Testis (tissue), 3 donors: Measurements from ENCODE around the gene ANKRD62. TPM values are rescaled to one million over a fixed set of nuclear protein-coding genes. Genes with fewer than 3 reads are reported as not detected.

Source experiments
- DNase-seq: peaks from one replicate; pipeline ENCODE4 v3.0.0-alpha.2; 2019
- H3K27ac ChIP-seq, 2 donors: fragments of 200-600 bp; sonication (generic); one replicate each; pipeline ENCODE4 v1.5.1; 2019
- H3K27me3 ChIP-seq: fragments of 200-600 bp; sonication (generic); one replicate; pipeline ENCODE4 v1.5.1; 2019
- H3K36me3 ChIP-seq: fragments of 200-600 bp; sonication (generic); one replicate; pipeline ENCODE4 v1.5.1; 2017; ENCODE audit warnings: low read depth; ENCODE audit errors: missing control alignments
- H3K4me1 ChIP-seq: fragments of 200-600 bp; sonication (generic); one replicate; pipeline ENCODE4 v1.5.1; 2019
- H3K4me3 ChIP-seq, 2 donors: fragments of 200-600 bp; sonication (generic); one replicate each; pipeline ENCODE4 v1.5.1; 2017 to 2019
- H3K9me3 ChIP-seq: fragments of 200-600 bp; sonication (generic); one replicate; pipeline ENCODE4 v1.5.1; 2017
- CTCF ChIP-seq, 3 experiments: fragments of 450-650 bp in 2 of 3; fragments of 200-600 bp in 1 of 3; sonication (generic) in 1 of 3; IDR thresholded peaks; one replicate each; pipeline ENCODE4 v1.5.1; 2016 to 2019; ENCODE audit warnings: antibody characterized with exemption in 3 of 3, mild to moderate bottlenecking in 2 of 3, moderate library complexity in 1 of 3
- POLR2A ChIP-seq: fragments of 450-650 bp; IDR thresholded peaks from one replicate; pipeline ENCODE4 v1.6.1; 2017; ENCODE audit warnings: antibody characterized with exemption, mild to moderate bottlenecking, moderate library complexity
- WGBS, 2 donors: methylation state at CpG; one replicate each; pipeline ENCODE4 v1.1.5; 2018; 5-methylcytosine and 5-hydroxymethylcytosine counted together
- intact Hi-C: fragments of 100-400 bp; cut with DNase I; formaldehyde crosslinking; loops from one replicate; pipeline ENCODE4 v1.15.1; 2023; ENCODE audit warnings: low total_unique reads
- polyA plus RNA-seq: library from polyadenylated mRNA; stranded (reverse); fragments of 350-450 nt; fragmentation: Illumina TruSeq; extraction: RNeasy Lipid Tissue Mini Kit (QIAGEN cat#74804); gene quantifications from one replicate; pipeline ENCODE4 v1.2.3, GENCODE V29; 2014; ENCODE audit warnings: low read depth, low replicate concordance; ENCODE audit not compliant: insufficient read depth
- total RNA-seq, 2 donors: library from RNA; depleted of rRNA; stranded (reverse); fragments of >200 nt; gene quantifications; one replicate each; pipeline ENCODE4 v1.2.3, GENCODE V29; 2016

ANKRD62 gene
- total and polyA plus RNA-seq, 3 donors from 2014 or later: 2.8 to 56.8 (median 25.5) TPM

- Histone ChIP-seq H3K4me3 (no peak overlapping the region), H3K27me3 (no peaks in the 10 kb centered on the region), H3K9me3 (no peaks in the 10 kb centered on the region), H3K27ac (no peak overlapping the region), H3K36me3 (no peaks in the 10 kb centered on the region), H3K4me1 (no peaks in the 10 kb centered on the region)
- intact Hi-C loops: no loop called here
- WGBS, 2 donors: 88 to 100% methylated on average over 1 to 9 of the region's 9 CpGs
- TF ChIP-seq CTCF (IDR thresholded peaks at IDR 0.05) (no peak), POLR2A (no peak)
- DNase-seq: no peak
These were observed 2.0 kb upstream of the ANKRD62 start for GRCh38 chr18:12091538-12092141.

- no peaks in the 10 kb centered on the region for H3K27me3 ChIP-seq
- no peak overlapping the region for H3K27ac ChIP-seq
- no peaks in the 10 kb centered on the region for H3K4me1 ChIP-seq
- H3K9me3 ChIP-seq: no peaks in the 10 kb centered on the region
- intact Hi-C loops: no loop called here
- H3K4me3 ChIP-seq: no peak overlapping the region
- TF ChIP-seq CTCF (IDR thresholded peaks at IDR 0.05) (no peak), POLR2A (no peak)
- H3K36me3 ChIP-seq: no peaks in the 10 kb centered on the region
- WGBS, 2 donors: 79 to 94% methylated on average over 6 to 17 of the region's 17 CpGs
- DNase-seq: no peak
These were observed 1.0 kb upstream of the ANKRD62 start for GRCh38 chr18:12092398-12093229.

- WGBS, 2 donors: 90% methylated on average over 5 of the region's 5 CpGs
- Histone ChIP-seq H3K9me3 (no peaks in the 10 kb centered on the region), H3K27ac (no peak overlapping the region), H3K4me3 (no peak overlapping the region), H3K36me3 (no peaks in the 10 kb centered on the region), H3K4me1 (no peaks in the 10 kb centered on the region), H3K27me3 (no peaks in the 10 kb centered on the region)
- intact Hi-C loops: no loop called here
- TF ChIP-seq POLR2A (no peak), CTCF (IDR thresholded peaks at IDR 0.05) (no peak)
- no peak for DNase-seq
These were observed 4.7 kb downstream of the ANKRD62 start for GRCh38 chr18:12098374-12098773.

- DNase-seq: no peak
- H3K4me3 ChIP-seq: no peak overlapping the region
- no peaks in the 10 kb centered on the region for H3K4me1 ChIP-seq
- TF ChIP-seq POLR2A (no peak), CTCF (IDR thresholded peaks at IDR 0.05) (no peak)
- no peaks in the 10 kb centered on the region for H3K9me3 ChIP-seq
- intact Hi-C loops: no loop called here
- no peak overlapping the region for H3K27ac ChIP-seq
- no peaks in the 10 kb centered on the region for H3K27me3 ChIP-seq
- no peaks in the 10 kb centered on the region for H3K36me3 ChIP-seq
These were observed 5.5 kb downstream of the ANKRD62 start for GRCh38 chr18:12099160-12099559.

- no peak for DNase-seq
- 88 to 93% methylated on average over 1 of the region's 1 CpG for WGBS, 2 donors
- H3K9me3 ChIP-seq: no peaks in the 10 kb centered on the region
- no peaks in the 10 kb centered on the region for H3K27me3 ChIP-seq
- H3K4me1 ChIP-seq: no peaks in the 10 kb centered on the region
- H3K36me3 ChIP-seq: no peaks in the 10 kb centered on the region
- H3K27ac ChIP-seq: no peak overlapping the region
- no peak for TF ChIP-seq POLR2A
- no peak for TF ChIP-seq CTCF (IDR thresholded peaks at IDR 0.05)
- H3K4me3 ChIP-seq: no peak overlapping the region
- intact Hi-C loops: no loop called here
These were observed 7.6 kb downstream of the ANKRD62 start for GRCh38 chr18:12101266-12101665.
